Keratinocyte (primary cell): ENCODE measurements around the gene BNC2. TPM values are rescaled to one million over a fixed set of nuclear protein-coding genes. Genes with fewer than 3 reads are reported as not detected.

ENCODE experiments used
- DNase-seq: peaks from one replicate; pipeline ENCODE4 v3.0.0-alpha.2; 2011; ENCODE audit warnings: low read depth, missing footprints, low spot score
- FAIRE-seq: peaks from 2 replicates; lab custom pipeline; 2011; peaks lifted over from hg19 to GRCh38; lab: Jason Lieb, UNC
- H2AFZ ChIP-seq: 2 replicates; pipeline ENCODE4 v1.6.0; 2012; ENCODE audit warnings: low read length, control low read depth, inconsistent platforms; ENCODE audit not compliant: control insufficient read depth
- H3K27ac ChIP-seq: 2 replicates; pipeline ENCODE4 v1.5.1; 2011; ENCODE audit warnings: low read length; ENCODE audit not compliant: control insufficient read depth, insufficient read depth
- H3K27me3 ChIP-seq: 3 replicates; pipeline ENCODE4 v1.6.0; 2011; ENCODE audit warnings: low read length; ENCODE audit not compliant: control insufficient read depth, insufficient read depth; ENCODE audit errors: extremely low read depth
- H3K36me3 ChIP-seq, 2 experiments: 2 replicates in 1 of 2; 3 replicates in 1 of 2; pipeline ENCODE4 v1.5.1; 2011; ENCODE audit warnings: low read length in 2 of 2, mild to moderate bottlenecking in 1 of 2; ENCODE audit not compliant: control insufficient read depth in 2 of 2, insufficient read depth in 2 of 2; ENCODE audit errors: extremely low read depth in 1 of 2
- H3K4me1 ChIP-seq: 3 replicates; pipeline ENCODE4 v1.5.1; 2011; ENCODE audit warnings: low read length; ENCODE audit not compliant: control insufficient read depth, insufficient read depth; ENCODE audit errors: extremely low read depth
- H3K4me2 ChIP-seq: 3 replicates; pipeline ENCODE4 v1.6.0; 2011; ENCODE audit warnings: low read depth, low read length; ENCODE audit not compliant: control insufficient read depth, insufficient read depth; ENCODE audit errors: extremely low read depth
- H3K4me3 ChIP-seq, 3 experiments: fragments of 200-600 bp in 1 of 3; sonication (generic) in 1 of 3; 2 replicates in 2 of 3; 3 replicates in 1 of 3; pipeline ENCODE4 v1.5.1; 2011 to 2016; ENCODE audit warnings: low read length in 3 of 3, mild to moderate bottlenecking in 3 of 3, control low read depth in 2 of 3, inconsistent platforms in 1 of 3, low read depth in 1 of 3, mixed read lengths in 1 of 3, mixed run types in 1 of 3, moderate library complexity in 1 of 3; ENCODE audit not compliant: control insufficient read depth in 2 of 3, insufficient read depth in 2 of 3; ENCODE audit errors: extremely low read depth in 1 of 3
- H3K79me2 ChIP-seq: 2 replicates; pipeline ENCODE4 v1.6.0; 2012; ENCODE audit warnings: low read length; ENCODE audit not compliant: control insufficient read depth, insufficient read depth
- H3K9ac ChIP-seq: 3 replicates; pipeline ENCODE4 v1.6.0; 2011; ENCODE audit warnings: low read length; ENCODE audit not compliant: control insufficient read depth, insufficient read depth; ENCODE audit errors: extremely low read depth
- H3K9me1 ChIP-seq: 3 replicates; pipeline ENCODE4 v1.6.0; 2011; ENCODE audit warnings: low read length; ENCODE audit not compliant: control insufficient read depth, insufficient read depth; ENCODE audit errors: extremely low read depth
- H3K9me3 ChIP-seq: 2 replicates; pipeline ENCODE4 v1.5.1; 2012; ENCODE audit warnings: low read depth, low read length; ENCODE audit not compliant: control insufficient read depth
- H4K20me1 ChIP-seq: 3 replicates; pipeline ENCODE4 v1.6.0; 2011; ENCODE audit warnings: low read length; ENCODE audit not compliant: control insufficient read depth, insufficient read depth; ENCODE audit errors: extremely low read depth
- CTCF ChIP-seq, 3 experiments: IDR thresholded peaks in 1 of 3; conservative IDR thresholded peaks in 1 of 3; optimal IDR thresholded peaks in 1 of 3; 2 replicates in 2 of 3; 3 replicates in 1 of 3; pipeline versions ENCODE3 to v1.5.1; 2011; ENCODE audit warnings: low read length in 3 of 3, mild to moderate bottlenecking in 3 of 3, moderate library complexity in 2 of 3, control low read depth in 1 of 3, inconsistent platforms in 1 of 3; ENCODE audit not compliant: insufficient read depth in 2 of 3; ENCODE audit errors: extremely low read depth in 1 of 3
- EZH2 ChIP-seq: IDR thresholded peaks from one replicate; pipeline ENCODE4 v1.6.1; 2012; ENCODE audit warnings: inconsistent platforms, mild to moderate bottlenecking, low read length, moderate library complexity
- dilution Hi-C: fragments of 300-500 bp; cut with MboI; formaldehyde crosslinking; loops from one replicate; pipeline ENCODE4 v1.7.0; 2020; ENCODE audit warnings: low sequenced_read_pairs; ENCODE audit not compliant: extremely low pct_ligation_motif_present
- polyA plus RNA-seq, 5 experiments: library from polyadenylated mRNA; depleted of rRNA in 3 of 5; stranded (reverse) in 3 of 5; stranded (forward) in 1 of 5; unstranded in 1 of 5; fragments of >200 nt; gene quantifications; 1 replicate in 1 of 5; 2 replicates in 3 of 5; 3 replicates in 1 of 5; pipeline versions ENCODE4 v1.2.1 to v1.2.3, GENCODE V29; 2011 to 2012; ENCODE audit warnings: missing spikeins in 2 of 5, low read depth in 1 of 5, low replicate concordance in 1 of 5

Gene BNC2
- polyA plus RNA-seq, 1 donor (not counting 4 experiments of a cell fraction or from before 2014, with no cell fraction given), result 1.1 TPM

GRCh38 chr9:16500386-16500785 is 370.1 kb downstream of the BNC2 start:
- H3K27ac ChIP-seq, result peak overlapping the region; percentile 42
- H4K20me1 ChIP-seq, result no peaks in the 10 kb centered on the region
- H3K4me1 ChIP-seq, result peaks cover 24% of the 10 kb centered on the region
- H3K9ac ChIP-seq, result no peak overlapping the region
- DNase-seq (no peak), FAIRE-seq (no peak)
- dilution Hi-C loops, result no loop called here
- H3K36me3 ChIP-seq, result no peaks in the 10 kb centered on the region
- no peaks in the 10 kb centered on the region for H3K9me3 ChIP-seq
- H2AFZ ChIP-seq, result no peak overlapping the region
- TF ChIP-seq EZH2, result no peak
- TF ChIP-seq CTCF (optimal IDR thresholded peaks at IDR 0.05 in 1 of 3, IDR thresholded peaks at IDR 0.05 in 1 of 3, conservative IDR thresholded peaks at IDR 0.05 in 1 of 3; ENCODE audit: extremely low read depth in 1 of 3, insufficient read depth in 2 of 3, low read length in 3 of 3), result no peak
- H3K79me2 ChIP-seq, result no peaks in the 10 kb centered on the region
- no peak overlapping the region for H3K4me3 ChIP-seq
- no peaks in the 10 kb centered on the region for H3K9me1 ChIP-seq
- H3K4me2 ChIP-seq, result no peak overlapping the region
- H3K27me3 ChIP-seq, result no peaks in the 10 kb centered on the region

GRCh38 chr9:16499892-16500291 is 370.6 kb downstream of the BNC2 start:
- Histone ChIP-seq H3K79me2 (no peaks in the 10 kb centered on the region), H4K20me1 (no peaks in the 10 kb centered on the region), H3K27me3 (no peaks in the 10 kb centered on the region), H3K36me3 (no peaks in the 10 kb centered on the region), H3K27ac (peak overlapping the region; percentile 33), H3K4me3 (no peak overlapping the region), H3K4me2 (peak overlapping the region; percentile 29), H3K9ac (no peak overlapping the region), H3K4me1 (peaks cover 24% of the 10 kb centered on the region), H3K9me1 (no peaks in the 10 kb centered on the region), H3K9me3 (no peaks in the 10 kb centered on the region), H2AFZ (peak overlapping the region; percentile 60)
- no peak for DNase-seq
- peak; percentile 71 for FAIRE-seq
- no peak for TF ChIP-seq EZH2
- TF ChIP-seq CTCF (optimal IDR thresholded peaks at IDR 0.05 in 1 of 3, IDR thresholded peaks at IDR 0.05 in 1 of 3, conservative IDR thresholded peaks at IDR 0.05 in 1 of 3; ENCODE audit: extremely low read depth in 1 of 3, insufficient read depth in 2 of 3, low read length in 3 of 3), result no peak
- dilution Hi-C loops, result no loop called here
